Astrocyte (in vitro differentiated cells and primary cell): Measurements from ENCODE around the gene CDH26.

Experiments
- CTCF ChIP-seq: IDR thresholded peaks from 2 replicates; pipeline ENCODE4 v1.5.1; 2011; ENCODE audit warnings: low read depth, mild to moderate bottlenecking, inconsistent platforms, low read length, moderate library complexity; ENCODE audit not compliant: insufficient read depth
- EZH2 ChIP-seq: IDR thresholded peaks from 2 replicates; pipeline ENCODE4 v1.6.1; 2012; ENCODE audit warnings: mild to moderate bottlenecking, low read length, inconsistent platforms; ENCODE audit not compliant: insufficient read depth

GRCh38 chr20:60050193-60050947 lies 92.1 kb downstream of the CDH26 start:
- TF ChIP-seq CTCF (no peak), EZH2 (no peak)
